HepG2 (cell line): Measurements from ENCODE around the gene UST. TPM values are rescaled to one million over a fixed set of nuclear protein-coding genes. Genes with fewer than 3 reads are reported as not detected.

Experiments
- ATAC-seq: fragments of 200-7000 bp; cut with Tn5 transposase; 3 replicates; pipeline ENCODE4 v1.9.1; 2020; ENCODE audit warnings: mild to moderate bottlenecking, moderate library complexity
- BruUV-seq: library from RNA; stranded (reverse); fragments of 400-500 nt; replicated peaks from 2 replicates; lab custom pipeline; 2021; lab: Mats Ljungman, UMichigan
- CTCF ChIA-PET: fragments of 300-600 bp; formaldehyde crosslinking; extraction: SDS; loops from one replicate; lab custom pipeline; 2021; ENCODE audit warnings: low total read pairs, inconsistent platforms, low intra/inter-chr PET ratio; lab: Yijun Ruan, JAX
- POLR2A ChIA-PET: fragments of 350-600 bp; sonication (Branson Sonifier 250); formaldehyde crosslinking; loops from one replicate; lab custom pipeline; 2020; ENCODE audit warnings: antibody characterized with exemption, inconsistent platforms; lab: Yijun Ruan, JAX
- DNase-seq: peaks from one replicate; pipeline ENCODE4 v3.0.0-alpha.2; 2015; ENCODE audit warnings: low spot score
- FAIRE-seq: peaks from 3 replicates; lab custom pipeline; 2011; peaks lifted over from hg19 to GRCh38; lab: Jason Lieb, UNC
- H2AFZ ChIP-seq: one replicate; pipeline ENCODE4 v1.6.1; 2011; ENCODE audit warnings: low read length, inconsistent platforms
- H3K27ac ChIP-seq: fragments of 300-600 bp; 3 replicates; pipeline ENCODE4 v1.8.0; 2011; ENCODE audit warnings: mixed run types, mild to moderate bottlenecking, mixed read lengths, low read length, inconsistent platforms; ENCODE audit not compliant: insufficient read depth; ENCODE audit errors: extremely low read length
- H3K27me3 ChIP-seq, 2 experiments: fragments of 200-600 bp in 1 of 2; 2 replicates in 1 of 2; 3 replicates in 1 of 2; pipeline versions ENCODE4 v1.6.0 to v1.8.0; 2011; ENCODE audit warnings: low read length in 2 of 2, mild to moderate bottlenecking in 2 of 2, moderate library complexity in 2 of 2, inconsistent platforms in 1 of 2; ENCODE audit not compliant: insufficient read depth in 2 of 2, control insufficient read depth in 1 of 2
- H3K36me3 ChIP-seq, 2 experiments: fragments of 200-600 bp in 1 of 2; replicated peaks in 1 of 2; 2 replicates in 1 of 2; 3 replicates in 1 of 2; pipeline versions ENCODE4 v1.5.1 to v1.8.0; 2011; ENCODE audit warnings: low read length in 2 of 2, inconsistent platforms in 1 of 2; ENCODE audit not compliant: insufficient read depth in 2 of 2, control insufficient read depth in 1 of 2
- H3K4me1 ChIP-seq: 2 replicates; pipeline ENCODE4 v1.5.1; 2012; ENCODE audit warnings: low read length, inconsistent platforms; ENCODE audit not compliant: insufficient read depth
- H3K4me2 ChIP-seq: 2 replicates; pipeline ENCODE4 v1.6.0; 2011; ENCODE audit warnings: low read depth, low read length, inconsistent platforms
- H3K4me3 ChIP-seq, 3 experiments: fragments of 200-600 bp in 1 of 3; sonication (generic), shearing (Covaris generic) in 1 of 3; replicated peaks in 1 of 3; 2 replicates each; pipeline ENCODE4 v1.5.1; 2011 to 2016; ENCODE audit warnings: low read length in 3 of 3, inconsistent platforms in 2 of 3, low read depth in 2 of 3, mild to moderate bottlenecking in 2 of 3, control low read depth in 1 of 3, mixed read lengths in 1 of 3; ENCODE audit not compliant: insufficient read depth in 1 of 3
- H3K79me2 ChIP-seq: one replicate; pipeline ENCODE4 v1.6.1; 2011; ENCODE audit warnings: low read length, inconsistent platforms; ENCODE audit not compliant: insufficient read depth
- H3K9ac ChIP-seq: 2 replicates; pipeline ENCODE4 v1.6.0; 2011; ENCODE audit warnings: mild to moderate bottlenecking, low read depth, low read length, inconsistent platforms; ENCODE audit not compliant: insufficient read depth
- H3K9me3 ChIP-seq: 2 replicates; pipeline ENCODE4 v1.5.1; 2012; ENCODE audit warnings: mild to moderate bottlenecking, low read length
- H4K20me1 ChIP-seq: 2 replicates; pipeline ENCODE4 v1.6.0; 2011; ENCODE audit warnings: inconsistent platforms, mild to moderate bottlenecking, low read length, moderate library complexity; ENCODE audit not compliant: insufficient read depth
- CHCHD3 ChIP-seq: sonication (generic); formaldehyde crosslinking; IDR thresholded peaks from 2 replicates; pipeline ENCODE4 v1.8.0; 2022; ENCODE audit warnings: mild to moderate bottlenecking, missing genetic modification reagents, moderate library complexity
- CHD4 ChIP-seq: fragments of 200-600 bp; sonication (generic); IDR thresholded peaks from 2 replicates; pipeline ENCODE4 v1.7.0; 2017; ENCODE audit warnings: mild to moderate bottlenecking, low read length, borderline replicate concordance
- HIVEP1 ChIP-seq: sonication (generic); formaldehyde crosslinking; IDR thresholded peaks from 2 replicates; pipeline ENCODE4 v1.4.0; 2020; ENCODE audit warnings: mild to moderate bottlenecking, missing genetic modification reagents
- NONO ChIP-seq, 2 experiments: fragments of 450-650 bp in 1 of 2; sonication (generic) in 1 of 2; formaldehyde crosslinking in 1 of 2; IDR thresholded peaks in 1 of 2; conservative IDR thresholded peaks in 1 of 2; 2 replicates each; pipeline versions ENCODE4 v1.6.1 to v1.8.0; 2017 to 2022; ENCODE audit warnings: mild to moderate bottlenecking in 1 of 2, missing genetic modification reagents in 1 of 2, moderate library complexity in 1 of 2
- PAF1 ChIP-seq: IDR thresholded peaks from 2 replicates; pipeline ENCODE4 v1.6.1; 2016; ENCODE audit warnings: missing genetic modification reagents, missing compliant biosample characterization
- PCBP2 ChIP-seq: fragments of 200-400 bp; formaldehyde crosslinking; optimal IDR thresholded peaks from 2 replicates; pipeline ENCODE3; 2018; ENCODE audit warnings: low read length, low read depth; ENCODE audit not compliant: poor library complexity, severe bottlenecking
- RFX5 ChIP-seq: IDR thresholded peaks from 2 replicates; pipeline ENCODE4 v1.6.1; 2011; ENCODE audit warnings: low read depth, low read length, improper control_type of control experiment
- ZFP36 ChIP-seq: fragments of 150-350 bp; IDR thresholded peaks from 2 replicates; pipeline ENCODE4 v1.6.1; 2018; ENCODE audit warnings: borderline replicate concordance, low read length, low read depth; ENCODE audit not compliant: partially characterized antibody
- ZNF33B ChIP-seq: sonication (generic); formaldehyde crosslinking; IDR thresholded peaks from 2 replicates; pipeline ENCODE4 v1.5.1; 2020; ENCODE audit warnings: mild to moderate bottlenecking, missing genetic modification reagents
- ZNF567 ChIP-seq: sonication (generic); formaldehyde crosslinking; IDR thresholded peaks from 2 replicates; pipeline ENCODE4 v1.8.1; 2023; ENCODE audit warnings: mild to moderate bottlenecking, missing genetic modification reagents, borderline replicate concordance
- ZNF616 ChIP-seq: sonication (generic); formaldehyde crosslinking; IDR thresholded peaks from 2 replicates; pipeline ENCODE4 v1.5.0; 2020; ENCODE audit warnings: low read depth, mild to moderate bottlenecking, missing genetic modification reagents
- WGBS: methylation state at CpG from one replicate; pipeline ENCODE4 v1.1.6; 2017; ENCODE audit warnings: low lambda C conversion rate; 5-methylcytosine and 5-hydroxymethylcytosine counted together
- in situ Hi-C: cut with HindIII; loops from 2 replicates; pipeline ENCODE4 v1.10.0; 2017; ENCODE audit warnings: low pct_unique_long_range_greater_than_20kb; ENCODE audit not compliant: extremely low pct_ligation_motif_present
- intact Hi-C: fragments of 100-400 bp; cut with micrococcal nuclease; formaldehyde crosslinking; loops from one replicate; pipeline ENCODE4 v1.10.0; 2022; ENCODE audit not compliant: unreplicated experiment
- polyA plus RNA-seq, 8 experiments: library from polyadenylated mRNA; depleted of rRNA in 3 of 8; stranded (reverse) in 7 of 8; unstranded in 1 of 8; fragments of >200 nt; fragmentation: Illumina TruSeq in 4 of 8; extraction: Trizol in 4 of 8; gene quantifications; 2 replicates each; pipeline versions ENCODE4 v1.2.1 to v1.2.3, GENCODE V29; 2011 to 2016; ENCODE audit warnings: low read depth in 4 of 8, missing spikeins in 1 of 8, mixed read lengths in 1 of 8; ENCODE audit not compliant: insufficient read depth in 1 of 8
- total RNA-seq, 5 experiments: library from RNA; depleted of rRNA; stranded (reverse); fragments of >200 nt; fragmentation: Illumina TruSeq; extraction: Trizol; gene quantifications; 2 replicates each; pipeline ENCODE4 v1.2.3, GENCODE V29; 2016; ENCODE audit warnings: low read depth in 1 of 5
- TF ChIP-seq, protein P1 (sequence below): sonication (generic); formaldehyde crosslinking; IDR thresholded peaks from 2 replicates; pipeline ENCODE4 v1.5.0; 2020; ENCODE audit warnings: missing genetic modification reagents
- TF ChIP-seq, protein P2 (sequence below): IDR thresholded peaks from 2 replicates; pipeline ENCODE4 v1.6.1; 2016; ENCODE audit warnings: missing biosample characterization, missing genetic modification reagents, low read depth
- TF ChIP-seq, protein P3 (sequence below): IDR thresholded peaks from 2 replicates; pipeline ENCODE4 v1.6.1; 2016; ENCODE audit warnings: missing genetic modification reagents, missing compliant biosample characterization

The UST gene
- total and polyA plus RNA-seq, 2 of the 13 experiments (the other 11 are each of a cell fraction or from before 2014, with no cell fraction given) = 0.27 TPM; not detected in 1

DNA sequence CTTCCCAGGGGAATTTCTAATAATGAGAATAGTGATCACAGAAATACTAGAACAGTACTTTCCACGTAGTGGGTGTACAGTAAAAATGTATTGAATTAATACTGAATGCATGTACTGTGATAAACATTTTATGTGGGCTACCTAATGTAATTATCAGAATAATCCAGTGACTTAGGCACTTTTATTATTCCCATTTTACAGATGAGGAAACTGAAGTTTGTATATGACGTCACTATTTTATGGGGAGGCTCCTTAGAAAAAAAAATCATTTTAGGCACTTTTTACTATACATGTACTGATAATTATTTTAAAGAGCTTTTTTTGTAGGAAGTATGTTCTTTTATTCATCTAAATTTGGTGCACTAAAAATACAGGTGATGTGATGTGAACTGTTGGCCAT, 295.1 kb downstream of the UST start:
- H3K36me3 ChIP-seq = no peaks in the 10 kb centered on the region
- no peaks in the 10 kb centered on the region for H4K20me1 ChIP-seq
- intact Hi-C loops (no loop called here), in situ Hi-C loops (no loop called here)
- no peak for ATAC-seq
- WGBS = 95% methylated on average over 2 of the region's 2 CpGs
- no peak overlapping the region for H3K4me2 ChIP-seq
- no peaks in the 10 kb centered on the region for H3K79me2 ChIP-seq
- H3K27me3 ChIP-seq = no peaks in the 10 kb centered on the region
- no peak overlapping the region for H3K4me3 ChIP-seq
- no peak overlapping the region for H2AFZ ChIP-seq
- DNase-seq = no peak
- H3K9me3 ChIP-seq = no peaks in the 10 kb centered on the region
- H3K4me1 ChIP-seq = peaks cover 10% of the 10 kb centered on the region; the same call in 1 of the 2 replicates
- no peak overlapping the region for H3K27ac ChIP-seq
- CTCF ChIA-PET = no interaction called here
- FAIRE-seq = no peak
- TF ChIP-seq ZNF616 (CRISPR knock-in tag) = no peak
- TF ChIP-seq ZNF33B = no peak
- TF ChIP-seq CHCHD3 (CRISPR knock-in tag) = no peak
- TF ChIP-seq ZNF567 (CRISPR knock-in tag) = no peak
- TF ChIP-seq, protein P1, sequence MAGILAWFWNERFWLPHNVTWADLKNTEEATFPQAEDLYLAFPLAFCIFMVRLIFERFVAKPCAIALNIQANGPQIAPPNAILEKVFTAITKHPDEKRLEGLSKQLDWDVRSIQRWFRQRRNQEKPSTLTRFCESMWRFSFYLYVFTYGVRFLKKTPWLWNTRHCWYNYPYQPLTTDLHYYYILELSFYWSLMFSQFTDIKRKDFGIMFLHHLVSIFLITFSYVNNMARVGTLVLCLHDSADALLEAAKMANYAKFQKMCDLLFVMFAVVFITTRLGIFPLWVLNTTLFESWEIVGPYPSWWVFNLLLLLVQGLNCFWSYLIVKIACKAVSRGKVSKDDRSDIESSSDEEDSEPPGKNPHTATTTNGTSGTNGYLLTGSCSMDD (CRISPR knock-in tag) = no peak
- TF ChIP-seq, protein P2, sequence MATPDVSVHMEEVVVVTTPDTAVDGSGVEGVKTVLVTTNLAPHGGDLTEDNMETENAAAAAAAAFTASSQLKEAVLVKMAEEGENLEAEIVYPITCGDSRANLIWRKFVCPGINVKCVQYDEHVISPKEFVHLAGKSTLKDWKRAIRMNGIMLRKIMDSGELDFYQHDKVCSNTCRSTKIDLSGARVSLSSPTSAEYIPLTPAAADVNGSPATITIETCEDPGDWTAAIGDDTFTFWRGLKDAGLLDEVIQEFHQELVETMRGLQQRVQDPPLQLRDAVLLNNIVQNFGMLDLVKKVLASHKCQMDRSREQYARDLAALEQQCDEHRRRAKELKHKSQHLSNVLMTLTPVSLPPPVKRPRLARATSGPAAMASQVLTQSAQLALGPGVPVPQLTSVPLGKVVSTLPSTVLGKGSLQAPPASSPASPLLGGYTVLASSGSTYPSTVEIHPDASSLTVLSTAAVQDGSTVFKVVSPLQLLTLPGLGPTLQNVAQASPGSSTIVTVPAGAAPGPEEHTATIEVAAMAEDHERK = no peak
- no peak for TF ChIP-seq ZFP36
- no peak for TF ChIP-seq CHD4
- TF ChIP-seq HIVEP1 (CRISPR knock-in tag) = no peak
- TF ChIP-seq RFX5 = no peak
- TF ChIP-seq, protein P3, sequence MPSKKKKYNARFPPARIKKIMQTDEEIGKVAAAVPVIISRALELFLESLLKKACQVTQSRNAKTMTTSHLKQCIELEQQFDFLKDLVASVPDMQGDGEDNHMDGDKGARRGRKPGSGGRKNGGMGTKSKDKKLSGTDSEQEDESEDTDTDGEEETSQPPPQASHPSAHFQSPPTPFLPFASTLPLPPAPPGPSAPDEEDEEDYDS (CRISPR knock-in tag) = no peak
- no peak for TF ChIP-seq PCBP2
- TF ChIP-seq NONO (IDR thresholded peaks at IDR 0.05) = no peak
- no peak for TF ChIP-seq NONO (CRISPR knock-in tag; conservative IDR thresholded peaks at IDR 0.05)
- no peak for TF ChIP-seq PAF1 (CRISPR knock-in tag)
- no TSS peak for BruUV-seq
- H3K9ac ChIP-seq = no peak overlapping the region
- POLR2A ChIA-PET = no interaction called here
